ENCODE results near the gene IFIT1.
"Not testable (repeated sequence)": the region's sequence is repeated elsewhere in the genome, so short reads cannot be mapped to it uniquely, and the experiment has no call there.

- not testable (repeated sequence) for TF ChIP-seq EZH2 (IDR thresholded peaks at IDR 0.05; ENCODE audit: borderline replicate concordance, low read depth, low read length, poor library complexity, severe bottlenecking); CTCF (conservative IDR thresholded peaks at IDR 0.05; ENCODE audit: low read depth, low read length)
Observed at GRCh38 chr10:89406178-89406577, 13.8 kb downstream of the IFIT1 start.
